DND-41 (cell line): ENCODE results near the gene B4GALT1.

Experiments used
- EZH2 ChIP-seq: IDR thresholded peaks from 3 replicates; pipeline ENCODE4 v1.6.1; 2012; ENCODE audit warnings: borderline replicate concordance, low read depth, mild to moderate bottlenecking, moderate library complexity, low read length, inconsistent platforms; ENCODE audit not compliant: severe bottlenecking
- TF ChIP-seq, protein P1 (sequence below): IDR thresholded peaks from 2 replicates; pipeline ENCODE4 v1.5.1; 2012; ENCODE audit warnings: borderline replicate concordance, low read length, moderate library complexity, mild to moderate bottlenecking; ENCODE audit not compliant: poor library complexity, severe bottlenecking; ENCODE audit errors: extremely low read depth

DNA sequence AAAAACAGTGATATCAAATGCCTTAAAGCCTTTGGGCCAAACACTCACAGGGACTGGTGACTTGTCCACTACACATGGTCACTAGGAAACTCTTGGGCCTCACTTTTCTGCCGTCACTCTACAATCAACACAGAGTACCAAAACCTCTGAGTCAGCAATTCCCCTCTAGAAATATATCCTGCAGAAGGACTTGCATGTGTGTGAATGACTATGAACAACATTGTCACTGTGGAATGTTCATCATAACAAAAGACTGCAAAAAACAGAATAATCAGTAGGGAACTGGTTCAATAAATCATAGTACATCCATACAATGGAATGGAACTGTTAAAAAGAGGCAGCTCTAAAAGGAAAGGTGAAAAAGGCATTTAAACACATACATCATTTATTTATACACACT is 46.5 kb downstream of the B4GALT1 start:
- TF ChIP-seq, protein P1, sequence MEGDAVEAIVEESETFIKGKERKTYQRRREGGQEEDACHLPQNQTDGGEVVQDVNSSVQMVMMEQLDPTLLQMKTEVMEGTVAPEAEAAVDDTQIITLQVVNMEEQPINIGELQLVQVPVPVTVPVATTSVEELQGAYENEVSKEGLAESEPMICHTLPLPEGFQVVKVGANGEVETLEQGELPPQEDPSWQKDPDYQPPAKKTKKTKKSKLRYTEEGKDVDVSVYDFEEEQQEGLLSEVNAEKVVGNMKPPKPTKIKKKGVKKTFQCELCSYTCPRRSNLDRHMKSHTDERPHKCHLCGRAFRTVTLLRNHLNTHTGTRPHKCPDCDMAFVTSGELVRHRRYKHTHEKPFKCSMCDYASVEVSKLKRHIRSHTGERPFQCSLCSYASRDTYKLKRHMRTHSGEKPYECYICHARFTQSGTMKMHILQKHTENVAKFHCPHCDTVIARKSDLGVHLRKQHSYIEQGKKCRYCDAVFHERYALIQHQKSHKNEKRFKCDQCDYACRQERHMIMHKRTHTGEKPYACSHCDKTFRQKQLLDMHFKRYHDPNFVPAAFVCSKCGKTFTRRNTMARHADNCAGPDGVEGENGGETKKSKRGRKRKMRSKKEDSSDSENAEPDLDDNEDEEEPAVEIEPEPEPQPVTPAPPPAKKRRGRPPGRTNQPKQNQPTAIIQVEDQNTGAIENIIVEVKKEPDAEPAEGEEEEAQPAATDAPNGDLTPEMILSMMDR, result no peak
- no peak for TF ChIP-seq EZH2
